H1 (cell line): ENCODE measurements around the gene IGSF5. TPM values are rescaled to one million over a fixed set of nuclear protein-coding genes. Genes with fewer than 3 reads are reported as not detected.

Experiments used
- CTCF ChIA-PET: fragments of 300-600 bp; sonication (Branson Sonifier 250); formaldehyde crosslinking; loops from one replicate; lab custom pipeline; 2021; ENCODE audit not compliant: partially characterized antibody; lab: Charles Lee
- POLR2A ChIA-PET: fragments of 300-600 bp; sonication (Branson Sonifier 250); formaldehyde crosslinking; loops from one replicate; lab custom pipeline; 2021; ENCODE audit warnings: inconsistent platforms; ENCODE audit not compliant: partially characterized antibody; lab: Charles Lee
- DNase-seq, 2 experiments: peaks; one replicate each; pipeline versions ENCODE4 v3.0.0 to v3.0.0-alpha.2; 2010 to 2022; ENCODE audit warnings: low spot score in 2 of 2, low read depth in 1 of 2, mixed read lengths in 1 of 2
- FAIRE-seq: peaks from 2 replicates; lab custom pipeline; 2011; peaks lifted over from hg19 to GRCh38; lab: Jason Lieb, UNC
- H2AFZ ChIP-seq: 2 replicates; pipeline ENCODE4 v1.8.1; 2012; ENCODE audit warnings: low read length, inconsistent platforms
- H2AK5ac ChIP-seq: 2 replicates; pipeline ENCODE4 v1.6.1; 2013; ENCODE audit warnings: low read depth, low read length
- H2BK120ac ChIP-seq: replicated peaks from 2 replicates; pipeline ENCODE3; 2013; ENCODE audit warnings: low read depth, low read length, inconsistent platforms
- H2BK12ac ChIP-seq: 2 replicates; pipeline ENCODE4 v1.6.1; 2013; ENCODE audit warnings: low read depth, low read length
- H2BK15ac ChIP-seq: 2 replicates; pipeline ENCODE4 v1.6.1; 2013; ENCODE audit warnings: low read length
- H2BK20ac ChIP-seq: 2 replicates; pipeline ENCODE4 v1.6.1; 2013; ENCODE audit warnings: low read length
- H2BK5ac ChIP-seq: 2 replicates; pipeline ENCODE4 v1.6.1; 2013; ENCODE audit warnings: low read depth, low read length
- H3K14ac ChIP-seq: 2 replicates; pipeline ENCODE4 v1.6.1; 2013; ENCODE audit warnings: inconsistent platforms; ENCODE audit not compliant: insufficient read length
- H3K18ac ChIP-seq: 2 replicates; pipeline ENCODE4 v1.6.1; 2013; ENCODE audit warnings: low read length; ENCODE audit errors: extremely low read depth
- H3K23ac ChIP-seq: 2 replicates; pipeline ENCODE4 v1.6.1; 2013; ENCODE audit warnings: inconsistent platforms; ENCODE audit not compliant: insufficient read length
- H3K23me2 ChIP-seq: 2 replicates; pipeline ENCODE4 v1.6.1; 2013; ENCODE audit warnings: low read depth, low read length
- H3K27ac ChIP-seq: 2 replicates; pipeline ENCODE4 v1.6.1; 2011; ENCODE audit warnings: low read depth, low read length, inconsistent platforms
- H3K27me3 ChIP-seq, 4 experiments: replicated peaks in 1 of 4; 1 replicate in 1 of 4; 2 replicates in 3 of 4; pipeline versions ENCODE4 v1.6.1 to v1.8.1; 2011 to 2013; ENCODE audit warnings: low read length in 3 of 4, mild to moderate bottlenecking in 3 of 4, inconsistent platforms in 2 of 4, mixed read lengths in 2 of 4, moderate library complexity in 1 of 4; ENCODE audit not compliant: control insufficient read depth in 3 of 4, insufficient read depth in 3 of 4; ENCODE audit errors: extremely low read depth in 1 of 4
- H3K36me3 ChIP-seq, 4 experiments: 2 replicates each; pipeline versions ENCODE4 v1.6.1 to v1.8.1; 2011 to 2013; ENCODE audit warnings: mild to moderate bottlenecking in 4 of 4, low read length in 3 of 4, moderate library complexity in 2 of 4, control low read depth in 1 of 4, inconsistent platforms in 1 of 4; ENCODE audit not compliant: insufficient read depth in 4 of 4, control insufficient read depth in 2 of 4
- H3K4ac ChIP-seq: replicated peaks from 2 replicates; pipeline ENCODE3; 2013; ENCODE audit warnings: low read length, low read depth, mixed read lengths, inconsistent platforms; ENCODE audit not compliant: insufficient read length
- H3K4me1 ChIP-seq, 4 experiments: replicated peaks in 1 of 4; 1 replicate in 1 of 4; 2 replicates in 3 of 4; pipeline versions ENCODE4 v1.6.1 to v1.8.1; 2011 to 2013; ENCODE audit warnings: low read length in 3 of 4, inconsistent platforms in 2 of 4, mixed read lengths in 1 of 4; ENCODE audit not compliant: insufficient read depth in 4 of 4, control insufficient read depth in 3 of 4
- H3K4me2 ChIP-seq, 2 experiments: 2 replicates each; pipeline versions ENCODE4 v1.6.1 to v1.8.1; 2011 to 2013; ENCODE audit warnings: low read depth in 2 of 2, low read length in 2 of 2, control low read depth in 1 of 2, inconsistent platforms in 1 of 2, mild to moderate bottlenecking in 1 of 2; ENCODE audit not compliant: insufficient read depth in 1 of 2
- H3K4me3 ChIP-seq, 4 experiments: fragments of 200-600, 300-600 bp in 1 of 4; sonication (generic), shearing (Covaris generic), sonication (Bioruptor Twin) in 1 of 4; 2 replicates each; pipeline versions ENCODE4 v1.5.1 to v1.8.1; 2011 to 2016; ENCODE audit warnings: low read length in 4 of 4, low read depth in 3 of 4, control low read depth in 2 of 4, inconsistent platforms in 2 of 4, mild to moderate bottlenecking in 2 of 4, mixed read lengths in 1 of 4, moderate library complexity in 1 of 4; ENCODE audit not compliant: insufficient read depth in 2 of 4; ENCODE audit errors: extremely low read depth in 1 of 4
- H3K56ac ChIP-seq: replicated peaks from 2 replicates; pipeline ENCODE3; 2013; ENCODE audit warnings: low read depth, mild to moderate bottlenecking, mixed read lengths, low read length, inconsistent platforms; ENCODE audit not compliant: insufficient read length
- H3K79me1 ChIP-seq: 2 replicates; pipeline ENCODE4 v1.6.1; 2013; ENCODE audit warnings: low read depth, low read length, control low read depth
- H3K79me2 ChIP-seq, 2 experiments: 2 replicates each; pipeline versions ENCODE4 v1.6.1 to v1.8.1; 2012 to 2013; ENCODE audit warnings: low read length in 2 of 2, mild to moderate bottlenecking in 2 of 2, inconsistent platforms in 1 of 2; ENCODE audit not compliant: insufficient read depth in 2 of 2, control insufficient read depth in 1 of 2
- H3K9ac ChIP-seq, 4 experiments: replicated peaks in 1 of 4; 1 replicate in 1 of 4; 2 replicates in 3 of 4; pipeline versions ENCODE4 v1.6.1 to v1.8.1; 2011 to 2013; ENCODE audit warnings: low read depth in 3 of 4, low read length in 3 of 4, control low read depth in 2 of 4, mild to moderate bottlenecking in 2 of 4, moderate library complexity in 2 of 4, inconsistent platforms in 1 of 4; ENCODE audit errors: extremely low read depth in 1 of 4
- H3K9me3 ChIP-seq, 2 experiments: 2 replicates each; pipeline versions ENCODE4 v1.6.1 to v1.8.1; 2012 to 2013; ENCODE audit warnings: mild to moderate bottlenecking in 2 of 2, moderate library complexity in 2 of 2, control low read depth in 1 of 2, inconsistent platforms in 1 of 2, low read depth in 1 of 2, low read length in 1 of 2, mixed read lengths in 1 of 2; ENCODE audit not compliant: insufficient read depth in 2 of 2
- H4K20me1 ChIP-seq, 2 experiments: replicated peaks in 1 of 2; 2 replicates each; pipeline versions ENCODE3 to v1.8.1; 2011 to 2013; ENCODE audit warnings: inconsistent platforms in 2 of 2, low read length in 2 of 2, mild to moderate bottlenecking in 1 of 2; ENCODE audit not compliant: insufficient read depth in 2 of 2, control insufficient read depth in 1 of 2
- H4K5ac ChIP-seq: 2 replicates; pipeline ENCODE4 v1.6.1; 2013; ENCODE audit warnings: low read length, low read depth, mixed read lengths, inconsistent platforms; ENCODE audit not compliant: insufficient read length
- H4K8ac ChIP-seq: 2 replicates; pipeline ENCODE4 v1.8.0; 2013; ENCODE audit warnings: mild to moderate bottlenecking, moderate library complexity, low read length, inconsistent platforms; ENCODE audit not compliant: insufficient read depth; ENCODE audit errors: extremely low read depth
- H4K91ac ChIP-seq: replicated peaks from 2 replicates; pipeline ENCODE3; 2013; ENCODE audit warnings: low read length, mixed read lengths, inconsistent platforms; ENCODE audit not compliant: insufficient read length
- CEBPB ChIP-seq: IDR thresholded peaks from 2 replicates; pipeline ENCODE4 v1.6.1; 2012; ENCODE audit warnings: low read depth, low read length
- CTBP2 ChIP-seq: IDR thresholded peaks from 2 replicates; pipeline ENCODE4 v1.7.0; 2011; ENCODE audit warnings: borderline replicate concordance, mild to moderate bottlenecking, moderate library complexity, mixed read lengths, low read length; ENCODE audit not compliant: insufficient read depth, insufficient read length
- FOSL1 ChIP-seq: IDR thresholded peaks from 2 replicates; pipeline ENCODE4 v1.6.1; 2011; ENCODE audit warnings: mild to moderate bottlenecking, low read depth, low read length, moderate library complexity; ENCODE audit not compliant: insufficient read depth
- GTF2F1 ChIP-seq: IDR thresholded peaks from 2 replicates; pipeline ENCODE4 v1.6.1; 2012; ENCODE audit warnings: low read depth, low read length, improper control_type of control experiment, borderline replicate concordance
- HDAC2 ChIP-seq, 2 experiments: fragments of 300-600 bp in 1 of 2; sonication (generic) in 1 of 2; IDR thresholded peaks; 2 replicates each; pipeline ENCODE4 v1.6.1; 2011 to 2012; ENCODE audit warnings: low read depth in 2 of 2, low read length in 2 of 2, mild to moderate bottlenecking in 2 of 2, moderate library complexity in 2 of 2, borderline replicate concordance in 1 of 2, inconsistent platforms in 1 of 2
- HDAC6 ChIP-seq: IDR thresholded peaks from one replicate; pipeline ENCODE4 v1.7.1; 2012; ENCODE audit warnings: low read depth, mild to moderate bottlenecking, inconsistent platforms, low read length, moderate library complexity
- KDM4A ChIP-seq: IDR thresholded peaks from one replicate; pipeline ENCODE4 v1.7.1; 2012; ENCODE audit warnings: low read depth, mild to moderate bottlenecking, moderate library complexity, low read length, inconsistent platforms; ENCODE audit not compliant: severe bottlenecking
- NANOG ChIP-seq: IDR thresholded peaks from 2 replicates; pipeline ENCODE4 v1.6.1; 2011; ENCODE audit warnings: low read length, low read depth, mild to moderate bottlenecking, inconsistent platforms; ENCODE audit not compliant: insufficient read depth, poor library complexity, severe bottlenecking
- POLR2AphosphoS5 ChIP-seq: IDR thresholded peaks from 2 replicates; pipeline ENCODE4 v1.6.1; 2011; ENCODE audit warnings: low read depth, low read length
- RAD21 ChIP-seq, 2 experiments: IDR thresholded peaks in 1 of 2; conservative IDR thresholded peaks in 1 of 2; 2 replicates each; pipeline ENCODE4 v1.6.1; 2011; ENCODE audit warnings: low read depth in 2 of 2, low read length in 2 of 2, improper control_type of control experiment in 1 of 2, inconsistent platforms in 1 of 2, mild to moderate bottlenecking in 1 of 2, moderate library complexity in 1 of 2
- SP2 ChIP-seq: IDR thresholded peaks from 2 replicates; pipeline ENCODE4 v1.6.1; 2012; ENCODE audit warnings: mild to moderate bottlenecking, low read length, inconsistent platforms
- SRF ChIP-seq: IDR thresholded peaks from 2 replicates; pipeline ENCODE4 v1.6.1; 2011; ENCODE audit warnings: mild to moderate bottlenecking, low read depth, low read length, moderate library complexity
- WGBS, 2 experiments: shearing (Covaris generic) in 1 of 2; methylation state at CpG; one replicate each; pipeline versions ENCODE4 v1.1.6 to v1.1.7; 2013 to 2015; ENCODE audit warnings: low lambda C conversion rate in 2 of 2, mixed read lengths in 2 of 2, inconsistent platforms in 1 of 2, low coverage in 1 of 2, missing lambda C conversion rate in 1 of 2; ENCODE audit not compliant: insufficient replicate concordance in 2 of 2, insufficient coverage in 1 of 2, insufficient read length in 1 of 2; ENCODE audit errors: extremely low coverage in 1 of 2, missing lambda C conversion rate in 1 of 2; 5-methylcytosine and 5-hydroxymethylcytosine counted together
- polyA plus RNA-seq, 7 experiments: library from polyadenylated mRNA; depleted of rRNA in 3 of 7; stranded (reverse) in 5 of 7; unstranded in 2 of 7; fragments of >200 nt in 5 of 7; fragments of 200-250 nt in 2 of 7; gene quantifications; 1 replicate in 5 of 7; 2 replicates in 1 of 7; 4 replicates in 1 of 7; pipeline versions ENCODE4 v1.2.1 to v1.2.3, GENCODE V29; 2011 to 2013; ENCODE audit warnings: missing spikeins in 2 of 7, mixed read lengths in 2 of 7
- total RNA-seq: library from RNA; stranded (reverse); fragmentation: NEBNext Ultra II Directional; extraction: Animal tissue kit (Norgen Biotek cat#: 25700); gene quantifications from 2 replicates; pipeline ENCODE4 v1.2.1, GENCODE V29; 2021
- TF ChIP-seq, protein P1 (sequence below): IDR thresholded peaks from 2 replicates; pipeline ENCODE4 v1.6.1; 2011; ENCODE audit warnings: low read depth, mild to moderate bottlenecking, low read length; ENCODE audit not compliant: insufficient read depth

The IGSF5 gene
- total and polyA plus RNA-seq, 2 of the 8 experiments (the other 6 are each of a cell fraction or from before 2014, with no cell fraction given) = 4.4 to 5.4 TPM

DNA sequence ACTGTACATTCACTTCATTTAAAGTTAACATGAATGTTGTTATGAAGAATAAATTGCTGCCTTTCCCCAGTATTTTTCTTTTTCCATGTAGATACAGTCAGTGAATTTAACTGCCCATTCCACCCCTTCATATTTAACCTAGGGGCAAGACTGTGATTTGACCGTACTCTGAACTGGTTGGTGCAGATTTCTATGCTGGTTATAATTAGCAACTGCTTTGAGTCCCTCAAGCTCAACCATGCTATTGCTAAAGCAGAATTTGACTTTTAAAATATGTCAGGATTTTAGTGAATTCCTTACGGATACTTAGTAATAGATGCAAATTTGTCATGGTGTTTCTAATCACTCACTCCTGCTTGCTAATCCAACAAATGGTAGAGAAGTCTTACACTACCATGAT, 57.2 kb downstream of the IGSF5 start:
- Histone ChIP-seq H2BK15ac (no peak overlapping the region), H3K9me3 (peaks cover 0 to 4% of the 10 kb centered on the region in 2 experiments; a peak in 1 of 4 replicates), H2BK20ac (no peak overlapping the region), H3K79me2 (no peaks in the 10 kb centered on the region), H4K91ac (no peak overlapping the region), H2AFZ (no peak overlapping the region), H3K56ac (no peak overlapping the region), H3K27me3 (peaks cover 0 to 1% (median 0%) of the 10 kb centered on the region in 4 experiments; a peak in 1 of 7 replicates), H3K79me1 (no peaks in the 10 kb centered on the region), H3K23ac (no peak overlapping the region), H3K4me3 (no peak overlapping the region), H3K27ac (no peak overlapping the region), H2BK5ac (no peak overlapping the region), H4K5ac (no peak overlapping the region), H3K14ac (no peak overlapping the region), H3K4me2 (no peak overlapping the region), H3K4me1 (no peaks in the 10 kb centered on the region), H4K20me1 (no peaks in the 10 kb centered on the region), H2BK120ac (no peak overlapping the region), H3K23me2 (no peaks in the 10 kb centered on the region), H3K18ac (no peak overlapping the region), H3K4ac (no peak overlapping the region), H3K36me3 (no peaks in the 10 kb centered on the region), H3K9ac (no peak overlapping the region), H2AK5ac (no peak overlapping the region), H4K8ac (no peak overlapping the region), H2BK12ac (no peak overlapping the region)
- FAIRE-seq = no peak
- DNase-seq = no peak
- POLR2A ChIA-PET = no interaction called here
- CTCF ChIA-PET = no interaction called here
- WGBS, 2 experiments = 84% methylated on average over 2 of the region's 2 CpGs; no CpG with 5 or more reads in 1 of the 2 experiments
- TF ChIP-seq NANOG (no peak), SP2 (no peak), RAD21 (IDR thresholded peaks at IDR 0.05 in 1 of 2, conservative IDR thresholded peaks at IDR 0.05 in 1 of 2; ENCODE audit: low read depth in 2 of 2, low read length in 2 of 2) (no peak), GTF2F1 (no peak), POLR2AphosphoS5 (no peak), SRF (no peak), HDAC2 (IDR thresholded peaks at IDR 0.05; ENCODE audit: borderline replicate concordance in 1 of 2, low read depth in 2 of 2, low read length in 2 of 2) (no peak), CTBP2 (no peak), FOSL1 (no peak), CEBPB (no peak), KDM4A (no peak), HDAC6 (no peak)
- TF ChIP-seq, protein P1, sequence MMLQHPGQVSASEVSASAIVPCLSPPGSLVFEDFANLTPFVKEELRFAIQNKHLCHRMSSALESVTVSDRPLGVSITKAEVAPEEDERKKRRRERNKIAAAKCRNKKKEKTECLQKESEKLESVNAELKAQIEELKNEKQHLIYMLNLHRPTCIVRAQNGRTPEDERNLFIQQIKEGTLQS = no peak
